ENCODE results near the gene DMRT1.
"Not testable (repeated sequence)": the region's sequence is repeated elsewhere in the genome, so short reads cannot be mapped to it uniquely, and the experiment has no call there.

Gene DMRT1

DNA sequence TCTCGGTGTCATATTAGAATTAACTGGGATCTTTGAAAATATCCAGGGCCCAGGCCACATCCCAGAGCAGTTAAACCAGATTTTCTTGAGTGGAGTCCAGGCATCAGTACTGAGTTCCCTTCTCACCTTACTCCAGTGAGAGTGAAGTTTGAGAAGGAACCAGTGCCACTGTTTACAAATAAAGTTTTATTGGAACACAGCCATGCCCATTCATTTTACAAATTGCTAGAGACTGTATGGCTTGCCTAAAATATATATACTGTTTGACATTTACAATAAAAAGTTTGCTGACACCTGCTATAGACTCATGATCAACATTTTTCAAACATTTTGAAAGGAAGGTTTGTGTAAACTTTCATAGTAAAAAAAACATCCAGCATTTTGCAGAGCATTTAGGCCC, 71.3 kb downstream of the DMRT1 start:
- no peak overlapping the region for H3K27ac ChIP-seq
- H3K36me3 ChIP-seq = no peaks in the 10 kb centered on the region
- H3K4me1 ChIP-seq (ENCODE audit: control insufficient read depth in 1 of 2, insufficient read depth in 1 of 2, low read depth in 1 of 2, low read length in 1 of 2) = no peaks in the 10 kb centered on the region
- H3K27me3 ChIP-seq = peaks cover 69% of the 10 kb centered on the region
- no peaks in the 10 kb centered on the region for H3K9me3 ChIP-seq
- H3K4me3 ChIP-seq (ENCODE audit: low read depth in 1 of 2, low read length in 1 of 2) = no peak overlapping the region
- TF ChIP-seq, protein P1, sequence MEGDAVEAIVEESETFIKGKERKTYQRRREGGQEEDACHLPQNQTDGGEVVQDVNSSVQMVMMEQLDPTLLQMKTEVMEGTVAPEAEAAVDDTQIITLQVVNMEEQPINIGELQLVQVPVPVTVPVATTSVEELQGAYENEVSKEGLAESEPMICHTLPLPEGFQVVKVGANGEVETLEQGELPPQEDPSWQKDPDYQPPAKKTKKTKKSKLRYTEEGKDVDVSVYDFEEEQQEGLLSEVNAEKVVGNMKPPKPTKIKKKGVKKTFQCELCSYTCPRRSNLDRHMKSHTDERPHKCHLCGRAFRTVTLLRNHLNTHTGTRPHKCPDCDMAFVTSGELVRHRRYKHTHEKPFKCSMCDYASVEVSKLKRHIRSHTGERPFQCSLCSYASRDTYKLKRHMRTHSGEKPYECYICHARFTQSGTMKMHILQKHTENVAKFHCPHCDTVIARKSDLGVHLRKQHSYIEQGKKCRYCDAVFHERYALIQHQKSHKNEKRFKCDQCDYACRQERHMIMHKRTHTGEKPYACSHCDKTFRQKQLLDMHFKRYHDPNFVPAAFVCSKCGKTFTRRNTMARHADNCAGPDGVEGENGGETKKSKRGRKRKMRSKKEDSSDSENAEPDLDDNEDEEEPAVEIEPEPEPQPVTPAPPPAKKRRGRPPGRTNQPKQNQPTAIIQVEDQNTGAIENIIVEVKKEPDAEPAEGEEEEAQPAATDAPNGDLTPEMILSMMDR (IDR thresholded peaks at IDR 0.05) = no peak

DNA sequence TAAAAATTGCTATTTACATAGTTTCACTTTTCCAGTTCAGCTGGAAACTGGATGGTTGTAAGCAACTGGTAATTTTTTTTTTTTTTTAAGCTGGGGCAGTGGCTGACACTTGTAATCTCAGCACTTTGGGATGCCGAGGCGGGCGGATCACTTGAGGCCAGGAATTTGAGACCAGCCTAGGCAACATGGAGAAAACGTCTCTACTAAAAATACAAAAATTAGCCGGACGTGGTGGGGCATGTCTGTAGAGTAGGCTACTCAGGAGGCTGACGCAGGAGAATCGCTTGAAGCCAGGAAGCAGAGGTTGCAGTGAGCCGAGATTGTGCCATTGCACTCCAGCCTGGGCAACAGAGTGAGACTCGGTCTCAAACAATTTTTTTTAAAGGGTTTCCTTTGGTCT, 72.0 kb downstream of the DMRT1 start:
- not testable (repeated sequence) for H3K9me3 ChIP-seq; H3K4me1 ChIP-seq (ENCODE audit: control insufficient read depth in 1 of 2, insufficient read depth in 1 of 2, low read depth in 1 of 2, low read length in 1 of 2); H3K36me3 ChIP-seq; H3K4me3 ChIP-seq (ENCODE audit: low read depth in 1 of 2, low read length in 1 of 2); H3K27ac ChIP-seq
- peaks cover 69% of the 10 kb centered on the region for H3K27me3 ChIP-seq

DNA sequence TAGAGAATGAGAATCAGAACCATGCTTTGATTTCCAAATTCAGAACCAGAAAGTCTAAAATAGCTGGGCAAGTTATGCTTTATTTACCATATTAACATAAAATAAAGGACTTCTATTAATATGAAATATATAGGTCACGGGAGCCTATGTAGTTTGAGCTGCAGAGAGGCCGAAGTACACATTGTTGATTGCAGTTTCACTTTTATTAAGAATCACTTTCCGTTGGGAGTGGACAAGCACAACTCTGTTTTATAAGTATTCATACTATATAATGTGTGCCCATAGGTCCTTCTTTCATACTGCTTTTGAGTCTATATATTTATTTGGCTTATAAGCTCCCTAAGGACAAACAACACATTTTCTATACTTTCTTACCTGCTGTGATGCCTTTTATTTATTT, 76.2 kb downstream of the DMRT1 start:
- H3K27me3 ChIP-seq = peaks cover 68% of the 10 kb centered on the region
- TF ChIP-seq, protein P1 (IDR thresholded peaks at IDR 0.05) = no peak

DNA sequence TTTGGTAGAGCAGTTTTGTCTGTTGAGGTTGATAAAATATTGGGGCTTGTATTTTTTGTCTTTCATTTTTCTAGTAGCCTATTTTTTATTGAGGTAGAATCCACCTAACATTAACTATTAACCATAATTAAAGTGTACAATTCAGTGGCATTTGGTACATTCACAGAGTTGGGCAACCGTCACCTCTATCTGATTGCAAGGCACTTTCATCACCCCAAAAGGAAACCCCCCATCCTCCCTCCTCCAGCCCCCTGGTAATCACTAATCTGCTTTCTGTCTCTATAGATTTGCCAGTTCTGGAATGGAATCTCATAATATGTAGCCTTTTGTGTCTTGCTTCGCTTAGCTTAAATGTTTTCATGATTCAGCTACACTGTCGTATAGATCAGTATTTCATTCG, 79.4 kb downstream of the DMRT1 start:
- H3K36me3 ChIP-seq = no peaks in the 10 kb centered on the region
- TF ChIP-seq, protein P1 (IDR thresholded peaks at IDR 0.05) = no peak
- H3K27me3 ChIP-seq = peaks cover 65% of the 10 kb centered on the region
- no peaks in the 10 kb centered on the region for H3K9me3 ChIP-seq
- H3K4me3 ChIP-seq (ENCODE audit: low read depth in 1 of 2, low read length in 1 of 2) = no peak overlapping the region
- H3K4me1 ChIP-seq (ENCODE audit: control insufficient read depth in 1 of 2, insufficient read depth in 1 of 2, low read depth in 1 of 2, low read length in 1 of 2) = no peaks in the 10 kb centered on the region
- no peak overlapping the region for H3K27ac ChIP-seq

More for the DNA sequence above, 76.2 kb downstream of the DMRT1 start:
- Histone ChIP-seq H3K36me3 (no peaks in the 10 kb centered on the region), H3K27ac (no peak overlapping the region), H3K4me3 (ENCODE audit: low read depth in 1 of 2, low read length in 1 of 2) (no peak overlapping the region), H3K4me1 (ENCODE audit: control insufficient read depth in 1 of 2, insufficient read depth in 1 of 2, low read depth in 1 of 2, low read length in 1 of 2) (no peaks in the 10 kb centered on the region), H3K9me3 (no peaks in the 10 kb centered on the region)

DNA sequence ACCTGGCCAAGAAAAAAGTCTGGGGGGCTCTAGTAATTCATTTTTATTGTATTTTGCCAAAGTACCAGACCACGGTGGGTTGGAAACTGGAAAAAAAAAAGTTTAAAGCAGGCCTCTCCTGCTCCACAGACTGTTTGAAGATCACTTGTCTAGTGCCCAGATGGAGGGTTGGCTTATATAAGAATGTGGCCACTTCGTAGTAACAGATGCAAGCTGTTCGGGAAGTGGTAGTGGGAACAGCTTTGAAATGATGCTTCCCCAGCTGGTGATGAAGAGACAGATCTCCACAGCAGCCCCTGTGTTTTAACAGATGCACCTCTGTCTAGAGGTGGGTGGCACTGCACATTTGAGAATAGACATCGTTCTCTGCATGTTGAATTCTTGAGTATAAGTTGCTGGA, 80.7 kb downstream of the DMRT1 start:
- TF ChIP-seq, protein P1 (IDR thresholded peaks at IDR 0.05) = no peak
- no peaks in the 10 kb centered on the region for H3K4me1 ChIP-seq (ENCODE audit: control insufficient read depth in 1 of 2, insufficient read depth in 1 of 2, low read depth in 1 of 2, low read length in 1 of 2)

DNA sequence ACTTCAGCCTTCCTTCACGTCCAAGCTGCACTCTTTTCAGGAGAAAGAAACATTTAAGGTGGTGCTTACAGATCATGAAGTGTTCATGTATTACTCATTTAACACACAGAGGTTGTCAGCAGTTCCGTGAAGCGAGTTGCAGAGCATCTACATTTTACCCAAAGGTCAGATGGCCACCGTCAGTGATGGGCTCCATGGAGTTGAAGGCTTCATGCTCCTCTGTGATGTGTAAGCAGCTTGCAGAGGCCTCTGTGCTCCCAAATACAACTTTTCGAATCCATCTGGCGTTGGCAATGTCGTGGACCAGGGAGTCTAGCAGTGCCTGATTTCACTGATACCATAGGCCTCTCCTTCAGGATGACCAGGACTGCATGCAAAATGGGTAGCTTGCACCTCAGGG, 81.2 kb downstream of the DMRT1 start:
- Histone ChIP-seq H3K27ac (no peak overlapping the region), H3K4me1 (ENCODE audit: control insufficient read depth in 1 of 2, insufficient read depth in 1 of 2, low read depth in 1 of 2, low read length in 1 of 2) (no peaks in the 10 kb centered on the region), H3K27me3 (peaks cover 56% of the 10 kb centered on the region), H3K4me3 (ENCODE audit: low read depth in 1 of 2, low read length in 1 of 2) (no peak overlapping the region), H3K9me3 (no peaks in the 10 kb centered on the region), H3K36me3 (no peaks in the 10 kb centered on the region)
- TF ChIP-seq, protein P1 (IDR thresholded peaks at IDR 0.05) = no peak

More for the DNA sequence above, 80.7 kb downstream of the DMRT1 start:
- Histone ChIP-seq H3K36me3 (no peaks in the 10 kb centered on the region), H3K9me3 (no peaks in the 10 kb centered on the region), H3K4me3 (ENCODE audit: low read depth in 1 of 2, low read length in 1 of 2) (no peak overlapping the region), H3K27ac (no peak overlapping the region), H3K27me3 (peaks cover 62% of the 10 kb centered on the region)
